AG04449 (cell line): ENCODE data around the gene COIL.

Experiments
- CTCF ChIA-PET: fragments of 350-600 bp; formaldehyde crosslinking; extraction: SDS; loops from one replicate; lab custom pipeline; 2021; ENCODE audit warnings: antibody characterized with exemption; lab: Yijun Ruan, JAX
- POLR2A ChIA-PET: fragments of 400-600, 350-600 bp; formaldehyde crosslinking; extraction: SDS; loops from one replicate; lab custom pipeline; 2020; ENCODE audit warnings: antibody characterized with exemption, inconsistent platforms; lab: Yijun Ruan, JAX
- DNase-seq: peaks from one replicate; pipeline ENCODE4 v3.0.0-alpha.2; 2010; ENCODE audit warnings: low read depth, low spot score
- H3K4me3 ChIP-seq: 2 replicates; pipeline ENCODE4 v1.5.1; 2011; ENCODE audit warnings: low read depth, mild to moderate bottlenecking, control low read depth, low read length
- TF ChIP-seq, protein P1 (sequence below): IDR thresholded peaks from one replicate; pipeline ENCODE4 v1.5.1; 2011; ENCODE audit warnings: mild to moderate bottlenecking, moderate library complexity, low read length, control low read depth, inconsistent platforms; ENCODE audit not compliant: insufficient read depth; ENCODE audit errors: missing control alignments

The COIL gene

DNA sequence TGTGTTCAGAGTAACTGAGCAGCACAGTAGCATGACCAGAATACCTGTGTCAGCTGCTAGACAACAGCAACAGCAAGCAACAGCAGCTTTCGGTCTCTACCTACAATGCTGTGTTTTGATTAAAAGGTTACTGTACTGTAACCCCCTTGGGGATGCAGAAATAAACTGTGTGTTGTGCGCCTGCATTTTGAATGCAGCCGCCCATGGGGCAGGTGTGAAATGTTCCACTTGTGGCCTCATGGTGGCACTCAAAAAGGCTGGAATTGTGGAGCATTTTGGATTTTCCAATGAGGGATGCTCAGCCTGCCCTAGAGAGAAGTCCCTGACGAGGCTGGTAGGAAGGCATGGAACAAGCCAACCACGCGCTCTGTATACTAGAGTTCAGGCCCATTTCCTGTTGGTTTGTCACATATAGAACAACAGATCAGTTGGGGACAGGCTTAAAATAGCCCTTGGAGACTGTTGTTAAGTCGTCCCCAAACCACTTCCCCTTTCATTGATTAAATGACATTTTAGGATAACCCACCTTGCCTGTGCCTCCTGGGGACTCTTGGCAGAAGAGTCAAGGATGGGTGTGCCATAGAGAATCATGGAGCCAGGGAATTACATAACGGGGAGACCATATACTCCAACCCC lies 44.2 kb upstream of the COIL start:
- CTCF ChIA-PET = interaction anchor here (0.9 kb wide), 1 partner anchor 61 kb away, joined by 3 read pairs; no protein-coding TSS in a partner anchor
- DNase-seq = no peak
- H3K4me3 ChIP-seq = no peak overlapping the region
- POLR2A ChIA-PET = no interaction called here
- TF ChIP-seq, protein P1, sequence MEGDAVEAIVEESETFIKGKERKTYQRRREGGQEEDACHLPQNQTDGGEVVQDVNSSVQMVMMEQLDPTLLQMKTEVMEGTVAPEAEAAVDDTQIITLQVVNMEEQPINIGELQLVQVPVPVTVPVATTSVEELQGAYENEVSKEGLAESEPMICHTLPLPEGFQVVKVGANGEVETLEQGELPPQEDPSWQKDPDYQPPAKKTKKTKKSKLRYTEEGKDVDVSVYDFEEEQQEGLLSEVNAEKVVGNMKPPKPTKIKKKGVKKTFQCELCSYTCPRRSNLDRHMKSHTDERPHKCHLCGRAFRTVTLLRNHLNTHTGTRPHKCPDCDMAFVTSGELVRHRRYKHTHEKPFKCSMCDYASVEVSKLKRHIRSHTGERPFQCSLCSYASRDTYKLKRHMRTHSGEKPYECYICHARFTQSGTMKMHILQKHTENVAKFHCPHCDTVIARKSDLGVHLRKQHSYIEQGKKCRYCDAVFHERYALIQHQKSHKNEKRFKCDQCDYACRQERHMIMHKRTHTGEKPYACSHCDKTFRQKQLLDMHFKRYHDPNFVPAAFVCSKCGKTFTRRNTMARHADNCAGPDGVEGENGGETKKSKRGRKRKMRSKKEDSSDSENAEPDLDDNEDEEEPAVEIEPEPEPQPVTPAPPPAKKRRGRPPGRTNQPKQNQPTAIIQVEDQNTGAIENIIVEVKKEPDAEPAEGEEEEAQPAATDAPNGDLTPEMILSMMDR = no peak

DNA sequence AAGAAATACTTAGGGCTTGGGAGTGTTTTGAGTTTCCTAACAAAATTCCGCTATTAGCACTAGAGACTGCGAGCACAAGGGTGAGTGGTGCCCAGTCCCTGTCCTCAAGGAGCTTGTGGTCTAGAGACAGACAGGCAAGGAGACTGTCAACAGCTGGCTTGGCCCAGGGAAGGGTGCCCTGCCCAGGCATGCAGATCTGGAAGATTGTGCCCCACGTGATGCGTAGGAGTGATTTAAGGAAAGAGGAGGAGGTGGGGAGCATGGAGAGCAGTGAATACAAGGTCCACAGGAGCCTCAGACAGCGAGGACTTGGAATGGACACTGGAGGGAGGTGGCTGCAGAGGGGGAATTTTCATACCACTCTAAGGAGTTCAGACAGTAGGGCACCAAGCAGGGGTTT lies 42.1 kb upstream of the COIL start:
- ChIA-PET CTCF (no interaction called here), POLR2A (no interaction called here)
- DNase-seq = no peak
- H3K4me3 ChIP-seq = no peak overlapping the region
- TF ChIP-seq, protein P1 = no peak

DNA sequence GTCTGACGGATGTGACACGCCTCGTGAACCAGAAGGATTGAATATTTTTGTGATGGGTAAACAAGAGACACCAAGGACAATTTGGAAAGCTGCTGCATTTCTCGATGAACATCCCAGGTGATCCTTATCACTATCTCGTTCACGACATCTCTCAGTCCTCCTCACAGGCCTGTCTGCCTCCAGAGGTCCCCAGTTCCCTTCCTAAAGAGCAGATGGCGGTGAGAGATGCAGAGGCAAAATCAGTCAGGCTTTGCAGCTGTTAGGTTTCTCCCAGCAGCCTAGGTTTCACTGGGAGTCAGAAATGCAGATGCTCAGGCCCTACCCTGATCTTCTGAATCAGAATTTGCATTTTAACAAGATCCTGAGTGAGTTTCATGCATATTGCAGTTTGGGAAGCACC lies 40.7 kb upstream of the COIL start:
- CTCF ChIA-PET = interaction anchor here (5.3 kb wide), 1 partner anchor 9 kb away, joined by 42 read pairs; no protein-coding TSS in a partner anchor
- H3K4me3 ChIP-seq = no peak overlapping the region
- TF ChIP-seq, protein P1 = no peak
- DNase-seq = no peak
- POLR2A ChIA-PET = no interaction called here

DNA sequence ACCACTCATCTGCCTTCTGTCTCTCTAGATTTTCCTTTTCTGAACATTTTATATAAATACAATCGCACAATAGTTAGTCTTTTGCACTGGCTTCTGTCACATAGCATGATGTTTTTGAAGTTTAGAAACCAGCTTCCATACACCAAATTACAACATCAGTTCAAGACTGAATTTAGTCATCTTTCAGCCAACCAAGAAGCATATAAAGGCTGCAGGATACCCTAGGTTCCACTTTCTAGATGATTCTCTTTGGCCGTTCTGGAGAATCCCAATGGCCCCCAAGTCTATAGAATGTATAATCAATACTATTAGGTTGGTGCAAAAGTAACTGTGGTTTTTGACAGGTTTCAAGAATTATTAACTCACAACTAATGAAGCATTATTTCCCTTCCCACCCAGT lies 36.5 kb upstream of the COIL start:
- no peak overlapping the region for H3K4me3 ChIP-seq
- POLR2A ChIA-PET = no interaction called here
- CTCF ChIA-PET = interaction anchor here (5.3 kb wide), 1 partner anchor 13 kb away, joined by 42 read pairs; no protein-coding TSS in a partner anchor
- DNase-seq = no peak
- TF ChIP-seq, protein P1 = no peak

DNA sequence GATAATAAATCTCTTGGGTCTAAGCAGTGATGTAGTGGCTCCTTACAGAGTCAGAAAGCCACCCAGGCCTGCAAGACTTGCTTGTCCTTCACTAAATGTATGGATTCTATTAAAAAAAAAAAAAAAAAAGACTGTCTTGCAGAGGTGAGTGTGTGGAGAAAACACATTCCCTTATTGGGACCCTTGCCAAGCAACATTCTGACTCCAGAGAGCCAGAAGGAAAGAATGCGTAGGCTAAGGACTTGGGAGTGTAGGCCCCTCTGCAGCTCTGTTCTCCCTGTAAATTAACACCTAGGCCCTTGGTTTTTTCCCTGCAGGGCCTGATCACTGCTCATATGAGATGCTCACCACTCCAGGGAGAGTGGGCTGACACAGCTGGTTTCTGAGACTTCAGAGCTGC lies 34.9 kb upstream of the COIL start:
- DNase-seq = no peak
- POLR2A ChIA-PET = no interaction called here
- H3K4me3 ChIP-seq = no peak overlapping the region
- CTCF ChIA-PET = no interaction called here
- TF ChIP-seq, protein P1 = no peak

DNA sequence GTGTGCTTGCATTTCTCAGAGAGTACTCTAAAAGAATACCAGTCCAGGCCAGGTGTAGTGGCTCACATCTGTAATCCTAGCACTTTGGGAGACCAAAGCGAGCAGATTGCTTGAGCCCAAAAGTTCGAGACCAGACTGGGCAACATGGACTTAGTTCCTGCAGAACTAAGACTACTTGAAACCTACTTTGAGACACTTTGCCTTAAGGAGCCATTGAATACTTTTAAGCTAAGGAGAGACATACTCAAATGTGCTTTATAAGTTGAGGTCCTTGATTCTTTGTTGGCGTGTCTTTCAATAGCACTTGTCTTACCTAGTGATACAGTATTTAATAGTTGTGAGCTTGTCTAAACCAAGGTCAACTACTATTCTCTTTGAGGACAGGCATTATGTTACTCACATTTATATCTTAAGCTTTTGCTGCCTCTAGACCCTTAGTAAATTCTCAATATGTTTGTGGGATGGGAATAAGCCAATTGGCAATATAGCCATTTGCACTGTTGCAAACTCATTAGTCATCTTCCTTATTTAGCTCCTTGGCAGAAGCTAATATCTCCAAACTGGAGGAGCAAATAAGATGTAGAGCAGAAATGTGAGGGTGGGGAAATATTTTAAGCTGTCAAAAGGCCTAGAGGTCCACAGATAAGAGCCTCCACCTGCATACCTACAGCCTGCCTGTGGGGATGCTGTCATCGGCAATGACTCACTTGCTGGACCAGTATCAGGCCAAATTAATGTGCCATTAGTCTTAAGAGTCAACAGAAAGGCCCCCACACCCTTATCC lies 33.4 kb upstream of the COIL start:
- TF ChIP-seq, protein P1 = no peak
- POLR2A ChIA-PET = no interaction called here
- no peak for DNase-seq
- CTCF ChIA-PET = interaction anchor here (0.9 kb wide), 1 partner anchor 24 kb away, joined by 4 read pairs; no protein-coding TSS in a partner anchor
- H3K4me3 ChIP-seq = no peak overlapping the region
